Adrenal gland (tissue), 12 donors: ENCODE results near the gene ARFGAP3. TPM values are rescaled to one million over a fixed set of nuclear protein-coding genes. Genes with fewer than 3 reads are reported as not detected.

ENCODE experiments used
- DNase-seq, 7 donors: peaks; one replicate each; pipeline ENCODE4 v3.0.0-alpha.2; 2019 to 2020
- H3K27ac ChIP-seq, 5 donors: fragments of 200-600 bp; sonication (generic) in 4 of 5; 1 replicate in 3 of 5; 2 replicates in 2 of 5; pipeline versions ENCODE4 v1.5.1 to v1.8.0; 2016 to 2020; ENCODE audit warnings: mild to moderate bottlenecking in 1 of 5
- H3K27me3 ChIP-seq: fragments of 200-600 bp; 2 replicates; pipeline ENCODE4 v1.8.0; 2021
- H3K36me3 ChIP-seq, 2 donors: fragments of 200-600 bp; replicated peaks in 1 of 2; 1 replicate in 1 of 2; 2 replicates in 1 of 2; pipeline versions ENCODE4 v1.5.1 to v1.8.0; 2018 to 2022
- H3K4me1 ChIP-seq, 2 donors: fragments of 200-600 bp; replicated peaks in 1 of 2; 1 replicate in 1 of 2; 2 replicates in 1 of 2; pipeline versions ENCODE4 v1.5.1 to v1.8.0; 2018 to 2021
- H3K4me3 ChIP-seq, 4 donors: fragments of 200-600 bp; sonication (generic) in 3 of 4; one replicate each; pipeline ENCODE4 v1.5.1; 2016 to 2018
- H3K9me3 ChIP-seq, 3 donors: fragments of 200-600 bp; sonication (generic) in 1 of 3; replicated peaks in 1 of 3; 1 replicate in 2 of 3; 2 replicates in 1 of 3; pipeline versions ENCODE4 v1.5.1 to v1.8.0; 2016 to 2021
- CTCF ChIP-seq, 6 experiments: fragments of 450-650 bp in 4 of 6; fragments of 200-600 bp in 2 of 6; sonication (generic) in 1 of 6; IDR thresholded peaks; 1 replicate in 5 of 6; 2 replicates in 1 of 6; pipeline versions ENCODE4 v1.5.1 to v1.8.0; 2016 to 2021; ENCODE audit warnings: antibody characterized with exemption in 6 of 6, mild to moderate bottlenecking in 2 of 6, moderate library complexity in 1 of 6
- POLR2A ChIP-seq, 2 donors: fragments of 450-650 bp; IDR thresholded peaks; one replicate each; pipeline ENCODE4 v1.6.1; 2017; ENCODE audit warnings: antibody characterized with exemption in 2 of 2, mild to moderate bottlenecking in 2 of 2, moderate library complexity in 1 of 2
- WGBS, 4 donors: extraction: QIAGEN DNeasy Blood & Tissue Kit in 2 of 4; methylation state at CpG; one replicate each; pipeline versions ENCODE4 v1.1.5 to v1.1.7; 2013 to 2017; 5-methylcytosine and 5-hydroxymethylcytosine counted together
- intact Hi-C, 2 donors: fragments of 100-400 bp; cut with DNase I; formaldehyde crosslinking; loops; one replicate each; pipeline versions ENCODE4 v1.14.1 to v1.15.0; 2022 to 2023
- polyA plus RNA-seq, 3 donors: library from polyadenylated mRNA; stranded (reverse); fragments of 200-250 nt in 2 of 3; fragments of 350-450 nt in 1 of 3; fragmentation: Illumina TruSeq in 1 of 3; extraction: RNeasy Lipid Tissue Mini Kit (QIAGEN cat#74804) in 1 of 3; gene quantifications; one replicate each; pipeline ENCODE4 v1.2.3, GENCODE V29; 2013 to 2014
- total RNA-seq, 9 donors: library from RNA; depleted of rRNA in 4 of 9; stranded (reverse); fragments of >200 nt in 4 of 9; fragments of 120-200 nt in 1 of 9; fragmentation: NEBNext Ultra II Directional in 1 of 9; extraction: Animal tissue kit (Norgen Biotek cat#: 25700) in 1 of 9; gene quantifications; one replicate each; pipeline versions ENCODE4 v1.1.0 to v1.2.4, GENCODE V29; 2013 to 2023
- donor health status: healthy with polysubstance abuse.
- donor health status: Bipolar disorder and iron deficiency.
- donor health status: DM: yes; HTN: yes; CAD: no.
- donor health status: DM: no; HTN: no; CAD: no.
- donor health status: DM: no; HTN: no; CAD: no.
- donor health status: DM: yes; HTN: yes; CAD: no.

Gene ARFGAP3
- total and polyA plus RNA-seq, 12 donors, result 48.7 to 268 (median 118) TPM

GRCh38 chr22:42847110-42847509, 10.0 kb downstream of the ARFGAP3 start:
- 39 to 62% (median 54%) methylated on average over 3 of the region's 3 CpGs for whole genome bisulfite sequencing, 4 donors
- Histone ChIP-seq H3K36me3 (peaks cover 0 to 26% of the 10 kb centered on the region in 2 donors), H3K27ac (peak overlapping the region; percentile 27 to 89 (median 65)), H3K27me3 (no peaks in the 10 kb centered on the region), H3K4me1 (peaks cover 54 to 70% of the 10 kb centered on the region in 2 donors), H3K4me3 (no peak overlapping the region), H3K9me3 (no peaks in the 10 kb centered on the region)
- TF ChIP-seq CTCF (IDR thresholded peaks at IDR 0.05) (no peak), POLR2A (IDR thresholded peaks at IDR 0.05) (no peak)
- intact Hi-C loops, result no loop called here
- DNase-seq, result peak in 4 of 7 donors; percentile 30 to 55 (median 42)

DNA sequence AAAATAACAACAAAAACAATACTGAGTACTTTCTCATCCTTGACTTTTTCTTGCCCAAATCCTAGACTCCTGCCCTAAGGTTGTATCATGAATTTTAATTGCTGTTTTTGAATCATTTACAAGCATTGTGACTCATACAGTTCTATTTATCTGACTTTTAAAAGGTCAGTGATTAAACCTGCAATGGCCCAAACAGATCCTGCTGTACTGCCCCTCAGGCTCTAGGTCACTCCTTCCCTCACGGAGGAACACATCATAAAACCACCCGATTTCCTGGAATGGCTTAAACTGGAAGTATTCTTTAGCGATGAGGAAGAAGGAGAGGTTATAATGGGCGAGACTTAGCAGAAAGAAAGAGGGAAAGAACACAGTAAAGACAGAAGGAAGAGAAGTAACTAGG, 12.3 kb downstream of the ARFGAP3 start:
- peaks cover 0 to 49% of the 10 kb centered on the region in 2 donors for H3K36me3 ChIP-seq

GRCh38 chr22:42842658-42843370, 14.3 kb downstream of the ARFGAP3 start:
- intact Hi-C loops, result no loop called here
- H3K27me3 ChIP-seq, result no peaks in the 10 kb centered on the region
- TF ChIP-seq POLR2A (IDR thresholded peaks at IDR 0.05) (no peak), CTCF (IDR thresholded peaks at IDR 0.05) (no peak)
- peak in 5 of 7 donors; percentile 27 to 57 (median 37) for DNase-seq
- no peak overlapping the region for H3K4me3 ChIP-seq
- WGBS, 4 donors, result 82 to 87% (median 85%) methylated on average over 14 of the region's 14 CpGs
- H3K36me3 ChIP-seq, result peaks cover 0 to 59% of the 10 kb centered on the region in 2 donors
- H3K4me1 ChIP-seq, result peaks cover 37 to 44% of the 10 kb centered on the region in 2 donors
- H3K9me3 ChIP-seq, result no peaks in the 10 kb centered on the region
- peak overlapping the region in 3 of 5 donors; percentile 34 to 89 (median 54) for H3K27ac ChIP-seq

More for the DNA sequence above, 12.3 kb downstream of the ARFGAP3 start:
- WGBS, 4 donors, result 18 to 27% (median 21%) methylated on average over 4 of the region's 4 CpGs
- peaks cover 52 to 59% of the 10 kb centered on the region in 2 donors for H3K4me1 ChIP-seq
- peak overlapping the region in 1 of 4 donors; percentile 20 for H3K4me3 ChIP-seq
- peak overlapping the region; percentile 77 to 97 (median 88) for H3K27ac ChIP-seq
- DNase-seq, result peak in 6 of 7 donors; percentile 69 to 89 (median 76)
- intact Hi-C loops, result no loop called here
- TF ChIP-seq POLR2A (IDR thresholded peaks at IDR 0.05) (peak in 1 of 2 donors; percentile 62), CTCF (IDR thresholded peaks at IDR 0.05) (peak in 1 of 6 experiments; percentile 4)
- no peaks in the 10 kb centered on the region for H3K9me3 ChIP-seq
- H3K27me3 ChIP-seq, result no peaks in the 10 kb centered on the region

- H3K4me3 ChIP-seq, result no peak overlapping the region
- no peak overlapping the region for H3K27ac ChIP-seq
- no peak for DNase-seq
- H3K36me3 ChIP-seq, result peaks cover 0 to 66% of the 10 kb centered on the region in 2 donors
- H3K4me1 ChIP-seq, result peaks cover 26 to 34% of the 10 kb centered on the region in 2 donors
- intact Hi-C loops, result no loop called here
- no peaks in the 10 kb centered on the region for H3K27me3 ChIP-seq
- H3K9me3 ChIP-seq, result no peaks in the 10 kb centered on the region
- 58 to 91% (median 74%) methylated on average over 3 of the region's 3 CpGs for WGBS, 4 donors
- TF ChIP-seq CTCF (IDR thresholded peaks at IDR 0.05) (no peak), POLR2A (IDR thresholded peaks at IDR 0.05) (no peak)
Measured at GRCh38 chr22:42841444-42841843, 15.6 kb downstream of the ARFGAP3 start.
